Suprapubic skin (tissue), 4 donors: ENCODE data around the gene ADCY9. TPM values are rescaled to one million over a fixed set of nuclear protein-coding genes. Genes with fewer than 3 reads are reported as not detected.

Experiments used
- DNase-seq, 2 donors: peaks; one replicate each; pipeline ENCODE4 v3.0.0-alpha.2; 2019; ENCODE audit warnings: low spot score in 2 of 2
- H3K27ac ChIP-seq: fragments of 200-600 bp; sonication (generic); one replicate; pipeline ENCODE4 v1.5.1; 2019
- H3K27me3 ChIP-seq: fragments of 200-600 bp; sonication (generic); one replicate; pipeline ENCODE4 v1.5.1; 2019
- H3K36me3 ChIP-seq: fragments of 200-600 bp; sonication (generic); one replicate; pipeline ENCODE4 v1.5.1; 2019
- H3K4me1 ChIP-seq: fragments of 200-600 bp; sonication (generic); one replicate; pipeline ENCODE4 v1.5.1; 2019
- H3K4me3 ChIP-seq: fragments of 200-600 bp; sonication (generic); one replicate; pipeline ENCODE4 v1.5.1; 2019; ENCODE audit warnings: mild to moderate bottlenecking
- H3K9me3 ChIP-seq: fragments of 200-600 bp; sonication (generic); one replicate; pipeline ENCODE4 v1.5.1; 2019
- EP300 ChIP-seq: sonication (generic); formaldehyde crosslinking; IDR thresholded peaks from one replicate; pipeline ENCODE4 v1.6.1; 2017; ENCODE audit warnings: antibody characterized with exemption
- POLR2A ChIP-seq, 2 donors: fragments of 450-650 bp; IDR thresholded peaks; one replicate each; pipeline ENCODE4 v1.6.1; 2017; ENCODE audit warnings: antibody characterized with exemption in 2 of 2, mild to moderate bottlenecking in 2 of 2, moderate library complexity in 2 of 2
- POLR2AphosphoS5 ChIP-seq, 3 donors: sonication (generic); formaldehyde crosslinking; IDR thresholded peaks; one replicate each; pipeline ENCODE4 v1.6.1; 2017; ENCODE audit warnings: antibody characterized with exemption in 3 of 3
- WGBS: methylation state at CpG from one replicate; pipeline ENCODE4 v1.1.5; 2018; 5-methylcytosine and 5-hydroxymethylcytosine counted together
- total RNA-seq, 4 donors: library from RNA; depleted of rRNA; stranded (reverse); fragments of >200 nt; gene quantifications; one replicate each; pipeline ENCODE4 v1.1.0, GENCODE V29; 2016
- TF ChIP-seq, protein P1 (sequence below), 2 donors: fragments of 200-600 bp in 1 of 2; fragments of 450-650 bp in 1 of 2; sonication (generic) in 1 of 2; IDR thresholded peaks; one replicate each; pipeline ENCODE4 v1.5.1; 2016 to 2019; ENCODE audit warnings: antibody characterized with exemption in 2 of 2, mild to moderate bottlenecking in 1 of 2, moderate library complexity in 1 of 2

Gene ADCY9
- total RNA-seq, result 10 to 100 TPM; 21.5 to 27.2 (median 26.4) TPM

DNA sequence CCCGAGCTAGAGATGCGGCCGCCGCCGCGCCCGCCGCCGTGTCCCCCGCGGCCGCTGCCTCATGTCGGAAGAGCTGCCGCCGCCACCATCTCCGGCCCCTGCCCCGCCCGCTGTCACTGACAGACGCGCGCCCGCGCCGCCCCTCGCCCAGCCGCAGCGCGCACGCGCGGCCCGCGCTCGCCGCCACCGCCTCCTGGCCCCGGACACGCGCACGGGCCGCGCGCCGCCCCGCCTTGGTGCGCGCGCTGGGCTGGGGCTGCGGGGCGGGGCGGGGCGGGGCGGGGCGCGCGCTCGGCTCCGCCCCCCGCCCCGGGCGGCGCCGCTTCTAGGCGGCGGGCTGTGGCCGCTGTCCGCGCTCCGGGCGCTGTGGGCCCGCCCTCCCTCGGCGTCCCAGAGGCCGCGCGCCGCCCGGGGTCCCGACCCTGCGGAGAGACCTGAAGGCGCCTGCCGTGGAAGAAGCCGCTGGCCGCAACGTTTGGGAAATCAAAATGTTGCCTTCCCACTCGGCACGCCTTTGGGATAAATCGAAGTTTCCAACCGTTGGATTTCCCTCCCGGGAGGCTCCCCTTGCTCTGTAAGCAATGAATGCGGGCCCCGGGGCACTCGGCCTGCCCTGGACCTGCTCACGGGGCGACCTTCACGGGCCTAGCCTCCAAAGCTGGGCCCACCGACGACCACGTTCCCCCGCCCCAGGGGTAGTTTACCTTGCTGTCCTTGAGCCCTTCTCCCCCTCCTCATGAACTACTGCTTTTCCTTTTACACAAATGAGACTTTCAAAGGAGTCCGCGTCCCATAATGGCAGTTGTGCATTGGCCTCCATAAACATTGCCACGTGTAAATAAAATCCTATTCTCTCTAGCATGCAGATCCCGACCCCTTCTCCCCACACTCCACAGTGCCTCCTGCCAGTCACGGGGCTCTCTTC, at the start of gene ADCY9:
Gene ADCY9 (minus strand): TSS at position 118 of the 925 bp plus-strand sequence. CDS start 1,000 bp downstream, outside the sequence.
- 18% methylated on average over 13 of the region's 105 CpGs for WGBS
- no peaks in the 10 kb centered on the region for H3K27me3 ChIP-seq
- peak in 1 of 2 donors; percentile 77 for DNase-seq
- H3K4me1 ChIP-seq, result peaks cover 43% of the 10 kb centered on the region
- TF ChIP-seq, protein P1, sequence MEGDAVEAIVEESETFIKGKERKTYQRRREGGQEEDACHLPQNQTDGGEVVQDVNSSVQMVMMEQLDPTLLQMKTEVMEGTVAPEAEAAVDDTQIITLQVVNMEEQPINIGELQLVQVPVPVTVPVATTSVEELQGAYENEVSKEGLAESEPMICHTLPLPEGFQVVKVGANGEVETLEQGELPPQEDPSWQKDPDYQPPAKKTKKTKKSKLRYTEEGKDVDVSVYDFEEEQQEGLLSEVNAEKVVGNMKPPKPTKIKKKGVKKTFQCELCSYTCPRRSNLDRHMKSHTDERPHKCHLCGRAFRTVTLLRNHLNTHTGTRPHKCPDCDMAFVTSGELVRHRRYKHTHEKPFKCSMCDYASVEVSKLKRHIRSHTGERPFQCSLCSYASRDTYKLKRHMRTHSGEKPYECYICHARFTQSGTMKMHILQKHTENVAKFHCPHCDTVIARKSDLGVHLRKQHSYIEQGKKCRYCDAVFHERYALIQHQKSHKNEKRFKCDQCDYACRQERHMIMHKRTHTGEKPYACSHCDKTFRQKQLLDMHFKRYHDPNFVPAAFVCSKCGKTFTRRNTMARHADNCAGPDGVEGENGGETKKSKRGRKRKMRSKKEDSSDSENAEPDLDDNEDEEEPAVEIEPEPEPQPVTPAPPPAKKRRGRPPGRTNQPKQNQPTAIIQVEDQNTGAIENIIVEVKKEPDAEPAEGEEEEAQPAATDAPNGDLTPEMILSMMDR (IDR thresholded peaks at IDR 0.05), result no peak
- no peak for TF ChIP-seq EP300
- TF ChIP-seq POLR2A (IDR thresholded peaks at IDR 0.05), result no peak
- no peak for TF ChIP-seq POLR2AphosphoS5 (IDR thresholded peaks at IDR 0.05)
- no peaks in the 10 kb centered on the region for H3K36me3 ChIP-seq
- peak within 1 kb of the TSS; percentile 71 for H3K27ac ChIP-seq
- peak within 1 kb of the TSS; percentile 80 for H3K4me3 ChIP-seq
- H3K9me3 ChIP-seq, result no peaks in the 10 kb centered on the region

DNA sequence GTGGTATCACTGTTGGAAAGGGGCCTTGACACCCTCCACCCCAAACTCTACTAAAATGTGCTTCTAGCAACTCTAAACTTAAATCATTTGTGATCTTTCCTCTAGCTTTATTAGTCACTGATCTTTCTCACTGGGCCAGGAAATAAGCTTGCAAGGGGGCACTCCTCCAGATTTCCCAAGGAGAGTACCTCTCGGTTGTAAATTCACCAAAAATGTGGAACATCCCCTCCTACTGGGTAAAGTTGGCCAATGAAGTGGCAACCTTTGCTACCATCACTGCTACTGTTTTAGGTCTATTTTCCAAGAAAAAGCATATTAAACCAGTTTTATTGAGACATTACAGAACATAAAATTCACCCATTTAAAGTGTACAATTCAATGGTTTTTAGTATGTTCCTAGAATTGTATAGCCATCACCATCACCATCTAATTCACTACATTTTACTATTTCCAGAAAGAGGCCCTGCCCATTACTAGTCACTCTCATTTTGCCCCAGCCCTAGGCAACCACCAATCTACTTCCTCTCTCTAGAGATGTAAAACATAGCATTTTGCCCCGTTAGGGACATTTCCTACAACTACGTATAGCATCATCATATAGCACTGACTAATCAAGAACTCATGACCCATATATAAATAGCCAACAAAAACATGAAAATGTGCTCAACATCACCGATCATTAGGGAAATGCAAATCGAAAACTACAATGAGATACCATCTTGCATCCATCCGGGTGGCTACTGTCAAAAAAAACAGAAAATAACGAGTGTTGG, 44.6 kb upstream of the ADCY9 start:
- Histone ChIP-seq H3K27me3 (no peaks in the 10 kb centered on the region), H3K36me3 (no peaks in the 10 kb centered on the region), H3K4me1 (no peaks in the 10 kb centered on the region), H3K27ac (no peak overlapping the region), H3K4me3 (no peak overlapping the region), H3K9me3 (no peaks in the 10 kb centered on the region)
- no peak for DNase-seq
- TF ChIP-seq POLR2A (IDR thresholded peaks at IDR 0.05) (no peak), POLR2AphosphoS5 (IDR thresholded peaks at IDR 0.05) (no peak), EP300 (no peak)
- TF ChIP-seq, protein P1 (IDR thresholded peaks at IDR 0.05), result no peak
- WGBS, result 80% methylated on average over 7 of the region's 7 CpGs

DNA sequence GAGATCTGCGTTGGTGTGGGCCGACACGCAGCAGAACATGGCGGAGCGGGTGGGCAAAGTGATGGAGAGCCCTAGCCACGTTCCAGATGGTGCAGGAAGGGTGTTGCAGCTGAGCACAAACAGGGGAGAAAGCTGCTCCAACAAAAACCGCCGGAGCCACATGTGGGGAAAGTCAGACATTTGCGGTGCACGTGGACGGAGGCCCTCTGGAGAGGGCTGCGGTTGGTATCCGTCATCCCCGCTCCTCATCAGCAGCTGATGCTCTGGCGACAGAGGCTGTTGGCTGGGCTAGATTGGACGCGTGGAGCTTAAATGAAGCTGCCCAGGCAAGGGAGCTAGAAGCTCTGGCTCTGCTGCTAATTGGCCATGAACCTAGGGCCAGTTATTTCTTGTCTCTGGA, 43.5 kb upstream of the ADCY9 start:
- Histone ChIP-seq H3K27ac (no peak overlapping the region), H3K36me3 (no peaks in the 10 kb centered on the region), H3K4me3 (no peak overlapping the region), H3K9me3 (no peaks in the 10 kb centered on the region), H3K4me1 (no peaks in the 10 kb centered on the region), H3K27me3 (no peaks in the 10 kb centered on the region)
- TF ChIP-seq POLR2A (IDR thresholded peaks at IDR 0.05), result no peak
- no peak for TF ChIP-seq POLR2AphosphoS5 (IDR thresholded peaks at IDR 0.05)
- TF ChIP-seq, protein P1 (IDR thresholded peaks at IDR 0.05), result no peak
- TF ChIP-seq EP300, result no peak
- no peak for DNase-seq
- WGBS, result 77% methylated on average over 17 of the region's 17 CpGs

DNA sequence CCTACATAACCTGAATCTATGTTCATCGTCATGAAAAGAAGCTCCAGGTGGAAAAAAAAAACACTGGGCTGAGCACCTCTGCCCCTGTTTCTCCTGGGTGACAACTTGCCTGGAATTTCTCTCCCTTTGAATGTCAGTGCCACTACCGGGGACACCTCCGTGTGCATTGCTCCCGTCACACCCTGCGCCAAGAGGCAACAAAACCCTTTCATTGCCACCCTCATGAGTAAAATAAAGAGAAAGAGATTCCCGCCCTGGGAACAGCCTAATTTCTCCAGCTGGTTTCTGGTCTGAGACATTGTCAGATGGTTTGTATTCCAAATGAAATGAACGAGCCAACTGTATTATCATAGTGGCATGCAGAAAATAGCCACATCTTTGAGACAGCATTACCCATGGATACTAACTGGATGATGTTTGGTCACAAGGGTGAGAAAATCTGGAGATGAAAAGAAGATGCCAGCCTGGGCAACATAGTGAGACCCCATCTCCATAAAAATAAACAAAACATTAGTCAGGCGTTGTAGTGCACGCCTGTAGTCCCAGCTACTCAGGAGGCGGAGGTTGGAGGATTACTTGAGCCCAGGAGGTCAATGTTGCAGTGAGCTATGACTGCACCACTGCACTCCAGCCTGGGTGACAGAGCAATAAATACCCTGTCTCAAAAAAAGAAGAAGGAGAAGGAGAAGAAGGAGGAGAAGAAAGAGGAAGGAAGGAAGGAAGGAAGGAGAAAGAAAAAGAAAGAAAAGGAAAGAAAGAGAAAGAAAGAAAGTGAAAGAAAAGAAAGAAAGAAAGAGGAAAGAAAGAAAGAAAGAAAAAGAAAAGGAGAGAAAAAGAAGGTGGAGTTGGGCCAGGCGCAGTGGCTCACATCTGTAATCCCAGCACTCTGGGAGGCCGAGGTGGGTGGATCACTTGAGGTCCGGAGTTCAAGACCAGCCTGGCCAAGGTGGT, 42.2 kb upstream of the ADCY9 start:
- 80% methylated on average over 13 of the region's 13 CpGs for WGBS
- H3K27me3 ChIP-seq, result no peaks in the 10 kb centered on the region
- DNase-seq, result no peak
- no peaks in the 10 kb centered on the region for H3K4me1 ChIP-seq
- no peaks in the 10 kb centered on the region for H3K9me3 ChIP-seq
- TF ChIP-seq POLR2AphosphoS5 (IDR thresholded peaks at IDR 0.05) (no peak), POLR2A (IDR thresholded peaks at IDR 0.05) (no peak), EP300 (no peak)
- TF ChIP-seq, protein P1 (IDR thresholded peaks at IDR 0.05), result no peak
- no peaks in the 10 kb centered on the region for H3K36me3 ChIP-seq
- no peak overlapping the region for H3K4me3 ChIP-seq
- no peak overlapping the region for H3K27ac ChIP-seq
